Endothelial cell of umbilical vein (primary cell): ENCODE data around the gene MINK1. TPM values are rescaled to one million over a fixed set of nuclear protein-coding genes. Genes with fewer than 3 reads are reported as not detected.

Experiments used
- BruUV-seq: library from RNA; stranded (reverse); fragments of 400-500 nt; replicated peaks from 2 replicates; lab custom pipeline; 2021; lab: Mats Ljungman, UMichigan
- CTCF ChIA-PET: fragments of 300-600, 350-600 bp; sonication (Branson Sonifier 250); formaldehyde crosslinking; loops from one replicate; lab custom pipeline; 2021; ENCODE audit warnings: antibody characterized with exemption, inconsistent platforms; lab: Charles Lee
- POLR2A ChIA-PET: fragments of 300-600, 350-600 bp; sonication (Branson Sonifier 250); formaldehyde crosslinking; loops from one replicate; lab custom pipeline; 2021; ENCODE audit warnings: antibody characterized with exemption, inconsistent platforms; lab: Charles Lee
- DNase-seq: peaks from one replicate; pipeline ENCODE4 v3.0.0-alpha.2; 2011; ENCODE audit warnings: low read depth, low spot score
- FAIRE-seq: peaks from 2 replicates; lab custom pipeline; 2011; peaks lifted over from hg19 to GRCh38; lab: Jason Lieb, UNC
- H2AFZ ChIP-seq: 2 replicates; pipeline ENCODE4 v1.6.0; 2012; ENCODE audit warnings: low read depth, low read length, control low read depth, inconsistent platforms
- H3K27ac ChIP-seq: 2 replicates; pipeline ENCODE4 v1.5.1; 2011; ENCODE audit warnings: low read depth, mild to moderate bottlenecking, control low read depth, low read length, moderate library complexity; ENCODE audit not compliant: insufficient read depth
- H3K27me3 ChIP-seq, 2 experiments: 2 replicates each; pipeline versions ENCODE4 v1.6.0 to v1.6.1; 2011; ENCODE audit warnings: low read length in 2 of 2, mixed read lengths in 1 of 2; ENCODE audit not compliant: control insufficient read depth in 2 of 2, insufficient read depth in 2 of 2
- H3K36me3 ChIP-seq, 2 experiments: 2 replicates in 1 of 2; 3 replicates in 1 of 2; pipeline ENCODE4 v1.5.1; 2011; ENCODE audit warnings: low read length in 2 of 2, mild to moderate bottlenecking in 1 of 2, moderate library complexity in 1 of 2; ENCODE audit not compliant: control insufficient read depth in 2 of 2, insufficient read depth in 2 of 2; ENCODE audit errors: extremely low read depth in 1 of 2
- H3K4me1 ChIP-seq: 3 replicates; pipeline ENCODE4 v1.5.1; 2011; ENCODE audit warnings: mild to moderate bottlenecking, low read length; ENCODE audit not compliant: control insufficient read depth, insufficient read depth; ENCODE audit errors: extremely low read depth
- H3K4me2 ChIP-seq: 2 replicates; pipeline ENCODE4 v1.6.1; 2011; ENCODE audit warnings: low read length, control low read depth, mixed read lengths; ENCODE audit not compliant: insufficient read depth
- H3K4me3 ChIP-seq, 3 experiments: fragments of 200-600 bp in 1 of 3; sonication (generic), shearing (Covaris generic) in 1 of 3; replicated peaks in 1 of 3; 2 replicates each; pipeline ENCODE4 v1.5.1; 2011 to 2016; ENCODE audit warnings: control low read depth in 3 of 3, low read length in 3 of 3, mild to moderate bottlenecking in 2 of 3, inconsistent platforms in 1 of 3, low read depth in 1 of 3, moderate library complexity in 1 of 3; ENCODE audit not compliant: insufficient read depth in 1 of 3
- H3K79me2 ChIP-seq: 2 replicates; pipeline ENCODE4 v1.6.0; 2012; ENCODE audit warnings: low read length, inconsistent platforms; ENCODE audit not compliant: control insufficient read depth, insufficient read depth
- H3K9ac ChIP-seq: replicated peaks from 2 replicates; pipeline ENCODE3; 2011; ENCODE audit warnings: low read length, control low read depth; ENCODE audit not compliant: insufficient read depth; ENCODE audit errors: extremely low read depth
- H3K9me1 ChIP-seq: replicated peaks from 3 replicates; pipeline ENCODE4 v1.6.0; 2011; ENCODE audit warnings: mild to moderate bottlenecking, low read length; ENCODE audit not compliant: control insufficient read depth, insufficient read depth; ENCODE audit errors: extremely low read depth
- H3K9me3 ChIP-seq: replicated peaks from 2 replicates; pipeline ENCODE4 v1.5.1; 2012; ENCODE audit warnings: low read length, inconsistent platforms; ENCODE audit not compliant: control insufficient read depth, insufficient read depth
- H4K20me1 ChIP-seq: replicated peaks from 2 replicates; pipeline ENCODE3; 2011; ENCODE audit warnings: mild to moderate bottlenecking, low read length; ENCODE audit not compliant: control insufficient read depth, insufficient read depth; ENCODE audit errors: extremely low read depth
- EZH2 ChIP-seq: IDR thresholded peaks from 2 replicates; pipeline ENCODE4 v1.6.1; 2012; ENCODE audit warnings: borderline replicate concordance, low read depth, mild to moderate bottlenecking, moderate library complexity, low read length, inconsistent platforms; ENCODE audit not compliant: severe bottlenecking
- FOS ChIP-seq: IDR thresholded peaks from 2 replicates; pipeline ENCODE4 v1.6.1; 2011; ENCODE audit warnings: mild to moderate bottlenecking, low read length, moderate library complexity, borderline replicate concordance; ENCODE audit not compliant: insufficient read depth
- GATA2 ChIP-seq: IDR thresholded peaks from 2 replicates; pipeline ENCODE4 v1.7.0; 2011; ENCODE audit warnings: low read depth, mild to moderate bottlenecking, moderate library complexity, mixed read lengths, low read length; ENCODE audit not compliant: insufficient read length, insufficient read depth
- JUN ChIP-seq: IDR thresholded peaks from 2 replicates; pipeline ENCODE4 v1.6.1; 2011; ENCODE audit warnings: borderline replicate concordance, low read depth; ENCODE audit not compliant: insufficient read length, insufficient read depth
- MYC ChIP-seq: IDR thresholded peaks from one replicate; pipeline ENCODE4 v1.6.1; 2011; ENCODE audit warnings: mild to moderate bottlenecking, low read depth, low read length
- POLR2A ChIP-seq: IDR thresholded peaks from 2 replicates; pipeline ENCODE4 v1.6.1; 2012; ENCODE audit warnings: low read depth, mild to moderate bottlenecking, control low read depth, low read length
- POLR2AphosphoS5 ChIP-seq: IDR thresholded peaks from 2 replicates; pipeline ENCODE4 v1.6.1; 2012; ENCODE audit warnings: low read depth, mild to moderate bottlenecking, control low read depth, low read length, moderate library complexity; ENCODE audit not compliant: insufficient read depth
- dilution Hi-C: fragments of 300-500 bp; cut with MboI; formaldehyde crosslinking; loops from one replicate; pipeline ENCODE4 v1.15.0; 2019; ENCODE audit warnings: low sequenced_read_pairs; ENCODE audit not compliant: extremely low pct_ligation_motif_present
- intact Hi-C: fragments of 100-400 bp; cut with micrococcal nuclease; formaldehyde crosslinking; loops from one replicate; pipeline ENCODE4 v1.10.0; 2022
- polyA plus RNA-seq, 4 experiments: library from polyadenylated mRNA; depleted of rRNA in 3 of 4; stranded (reverse) in 3 of 4; unstranded in 1 of 4; fragments of >200 nt; gene quantifications; 2 replicates each; pipeline versions ENCODE4 v1.2.1 to v1.2.3, GENCODE V29; 2011 to 2012; ENCODE audit warnings: missing spikeins in 1 of 4
- total RNA-seq: library from RNA; stranded (reverse); gene quantifications from 2 replicates; pipeline ENCODE4 v1.2.3, GENCODE V29; 2021
- TF ChIP-seq, protein P1 (sequence below), 2 donors: IDR thresholded peaks; 1 replicate in 1 of 2; 2 replicates in 1 of 2; pipeline ENCODE4 v1.5.1; 2011; ENCODE audit warnings: low read length in 2 of 2, mild to moderate bottlenecking in 2 of 2, moderate library complexity in 2 of 2, control low read depth in 1 of 2, inconsistent platforms in 1 of 2, low read depth in 1 of 2; ENCODE audit not compliant: insufficient read depth in 1 of 2; ENCODE audit errors: extremely low read depth in 1 of 2
- TF ChIP-seq, protein P2 (sequence below): IDR thresholded peaks from 2 replicates; pipeline ENCODE4 v1.6.1; 2011; ENCODE audit not compliant: insufficient read depth, insufficient read length

Gene MINK1
- total and polyA plus RNA-seq, 2 donors (not counting 3 experiments of a cell fraction or from before 2014, with no cell fraction given), result 53.6 to 89.4 TPM

DNA sequence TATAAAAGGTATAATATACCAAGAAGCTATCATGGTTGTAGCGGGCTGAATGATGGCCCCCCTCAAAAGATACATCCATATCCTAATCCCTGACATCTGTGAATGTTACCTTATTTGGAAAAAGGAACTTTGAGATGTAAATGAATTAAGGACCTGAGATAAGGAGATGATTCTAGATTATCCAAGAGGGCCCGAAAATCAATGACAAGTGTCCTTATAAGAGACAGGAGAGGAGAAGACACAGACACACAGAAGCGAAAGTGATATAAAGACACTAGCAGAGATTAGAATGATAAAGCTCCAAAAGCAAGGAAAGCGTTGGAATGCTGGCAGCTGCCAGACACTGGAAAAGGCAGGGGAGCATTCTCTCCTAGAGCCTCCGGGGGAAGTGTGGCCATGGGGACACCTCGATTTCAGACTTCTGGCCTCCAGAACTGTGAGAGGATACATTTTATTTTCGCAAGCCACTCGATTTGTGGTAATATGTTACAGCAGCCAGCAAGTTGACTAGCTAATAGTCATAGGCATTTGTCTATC, 86.4 kb downstream of the MINK1 start:
- CTCF ChIA-PET, result interaction anchor here (0.8 to 4.3 kb wide), 3 partner anchors 9 to 126 kb away, joined by 3 to 24 read pairs (median 6); no protein-coding TSS in a partner anchor
- no peak overlapping the region for H3K27ac ChIP-seq
- H3K36me3 ChIP-seq, result no peaks in the 10 kb centered on the region
- TF ChIP-seq POLR2AphosphoS5 (no peak), MYC (no peak), GATA2 (no peak), JUN (no peak), EZH2 (no peak), POLR2A (no peak), FOS (no peak)
- TF ChIP-seq, protein P1, sequence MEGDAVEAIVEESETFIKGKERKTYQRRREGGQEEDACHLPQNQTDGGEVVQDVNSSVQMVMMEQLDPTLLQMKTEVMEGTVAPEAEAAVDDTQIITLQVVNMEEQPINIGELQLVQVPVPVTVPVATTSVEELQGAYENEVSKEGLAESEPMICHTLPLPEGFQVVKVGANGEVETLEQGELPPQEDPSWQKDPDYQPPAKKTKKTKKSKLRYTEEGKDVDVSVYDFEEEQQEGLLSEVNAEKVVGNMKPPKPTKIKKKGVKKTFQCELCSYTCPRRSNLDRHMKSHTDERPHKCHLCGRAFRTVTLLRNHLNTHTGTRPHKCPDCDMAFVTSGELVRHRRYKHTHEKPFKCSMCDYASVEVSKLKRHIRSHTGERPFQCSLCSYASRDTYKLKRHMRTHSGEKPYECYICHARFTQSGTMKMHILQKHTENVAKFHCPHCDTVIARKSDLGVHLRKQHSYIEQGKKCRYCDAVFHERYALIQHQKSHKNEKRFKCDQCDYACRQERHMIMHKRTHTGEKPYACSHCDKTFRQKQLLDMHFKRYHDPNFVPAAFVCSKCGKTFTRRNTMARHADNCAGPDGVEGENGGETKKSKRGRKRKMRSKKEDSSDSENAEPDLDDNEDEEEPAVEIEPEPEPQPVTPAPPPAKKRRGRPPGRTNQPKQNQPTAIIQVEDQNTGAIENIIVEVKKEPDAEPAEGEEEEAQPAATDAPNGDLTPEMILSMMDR (IDR thresholded peaks at IDR 0.05; ENCODE audit: extremely low read depth in 1 of 2, insufficient read depth in 1 of 2, low read depth in 1 of 2, low read length in 2 of 2), result no peak
- TF ChIP-seq, protein P2, sequence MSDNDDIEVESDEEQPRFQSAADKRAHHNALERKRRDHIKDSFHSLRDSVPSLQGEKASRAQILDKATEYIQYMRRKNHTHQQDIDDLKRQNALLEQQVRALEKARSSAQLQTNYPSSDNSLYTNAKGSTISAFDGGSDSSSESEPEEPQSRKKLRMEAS, result no peak
- no peak overlapping the region for H3K4me2 ChIP-seq
- no peaks in the 10 kb centered on the region for H3K9me3 ChIP-seq
- POLR2A ChIA-PET, result no interaction called here
- no peaks in the 10 kb centered on the region for H3K79me2 ChIP-seq
- H3K4me3 ChIP-seq, result no peak overlapping the region
- intact Hi-C loops (no loop called here), dilution Hi-C loops (no loop called here)
- DNase-seq (no peak), FAIRE-seq (no peak)
- no peak overlapping the region for H2AFZ ChIP-seq
- no TSS peak for BruUV-seq
- no peak overlapping the region for H3K9ac ChIP-seq
- H3K4me1 ChIP-seq, result no peaks in the 10 kb centered on the region
- H3K27me3 ChIP-seq, result no peaks in the 10 kb centered on the region
- no peaks in the 10 kb centered on the region for H3K9me1 ChIP-seq
- no peaks in the 10 kb centered on the region for H4K20me1 ChIP-seq
